ENCODE data around the gene ESR1.
"Not testable (repeated sequence)": the region's sequence is repeated elsewhere in the genome, so short reads cannot be mapped to it uniquely, and the experiment has no call there.

ESR1 gene

DNA sequence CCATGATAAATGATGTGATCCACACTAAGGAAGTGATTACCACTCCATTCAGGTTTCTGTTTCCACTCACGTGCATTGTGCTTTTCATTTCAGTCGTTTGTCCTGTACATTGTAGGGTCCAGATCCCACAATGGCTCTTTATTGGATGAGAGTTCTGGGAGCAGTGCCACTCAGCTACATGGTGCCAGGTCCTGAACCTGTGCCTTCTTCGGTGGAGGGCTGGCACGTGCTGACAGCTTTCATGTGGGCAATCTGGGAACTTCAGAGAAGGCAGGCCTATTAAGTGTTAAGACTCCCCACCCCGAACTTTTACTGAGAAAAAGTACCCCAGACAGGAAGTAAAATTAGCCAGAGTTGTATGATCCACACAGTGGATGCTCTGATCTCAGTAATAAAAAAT, 255.0 kb downstream of the ESR1 start:
- no peak for DNase-seq

- no peak for DNase-seq
Measured at GRCh38 chr6:152063170-152063921, 255.9 kb downstream of the ESR1 start.

- DNase-seq: no peak
Measured at GRCh38 chr6:152068622-152069261, 261.3 kb downstream of the ESR1 start.

- DNase-seq: no peak
Measured at GRCh38 chr6:152070556-152070955, 263.1 kb downstream of the ESR1 start.

GRCh38 chr6:152071318-152071717, 263.8 kb downstream of the ESR1 start:
- DNase-seq: no peak

DNA sequence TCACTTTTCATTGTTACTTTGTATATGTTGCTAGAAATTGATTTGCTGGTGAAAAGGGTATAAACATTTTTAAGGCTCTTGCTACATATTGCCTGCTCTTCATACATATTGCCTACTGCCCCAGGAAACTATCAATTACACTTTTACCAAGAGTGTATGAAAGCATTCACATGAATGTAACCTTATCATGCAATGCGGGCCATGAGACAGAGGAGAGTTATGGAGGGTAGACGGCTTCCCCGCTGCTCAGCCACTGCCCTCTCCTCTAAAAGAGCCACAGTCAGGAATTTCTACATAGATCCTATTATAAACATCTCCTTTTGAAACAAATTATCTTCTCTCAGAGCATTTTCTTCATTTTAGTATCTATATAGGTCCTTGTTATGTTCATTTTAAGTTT, 264.4 kb downstream of the ESR1 start:
- no peak for DNase-seq

- DNase-seq: not testable (repeated sequence)
Measured at GRCh38 chr6:152076242-152076641, 268.8 kb downstream of the ESR1 start.

DNA sequence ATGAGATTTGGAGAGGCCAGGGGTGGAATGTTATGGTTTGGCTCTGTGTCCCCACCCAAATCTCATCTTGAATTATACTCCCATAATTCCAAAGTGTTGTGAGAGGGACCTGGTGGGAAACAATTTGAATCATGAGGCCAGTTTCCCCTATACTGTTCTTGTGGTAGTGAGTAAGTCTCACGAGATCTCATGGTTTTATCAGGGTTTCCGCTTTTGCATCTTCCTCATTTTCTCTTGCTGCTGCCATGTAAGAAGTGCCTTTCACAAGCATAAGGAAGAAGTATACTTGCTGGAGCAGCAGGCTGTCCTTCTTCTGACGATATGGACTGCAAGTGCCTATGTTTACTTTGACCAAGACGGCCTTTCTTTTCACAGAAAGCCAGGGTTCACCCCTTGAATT, 270.5 kb downstream of the ESR1 start:
- DNase-seq: no peak

- no peak for DNase-seq
Measured at GRCh38 chr6:152078804-152079203, 271.3 kb downstream of the ESR1 start.

DNA sequence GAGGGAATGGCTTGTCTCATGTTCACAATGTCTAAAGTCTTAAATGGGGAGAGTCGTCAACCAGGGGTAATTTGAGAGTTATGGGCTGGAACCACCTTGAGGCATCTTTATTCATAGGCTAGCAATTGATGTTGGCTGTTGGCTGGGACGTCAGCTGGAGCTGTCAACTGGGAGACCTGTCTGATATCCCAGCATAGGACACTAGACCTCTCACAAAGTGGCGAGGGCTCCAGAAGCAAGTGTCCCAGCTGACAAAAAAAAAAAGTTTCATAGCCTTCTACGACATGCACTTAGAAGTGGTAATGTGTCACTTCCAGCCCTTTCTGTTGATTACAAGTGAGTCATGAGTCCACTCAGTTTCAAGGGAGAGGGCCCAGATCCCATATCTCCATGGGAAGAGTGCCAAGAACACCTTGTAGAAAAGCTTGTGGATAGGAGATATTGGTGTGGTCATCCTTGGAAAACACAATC, 278.0 kb downstream of the ESR1 start:
- DNase-seq: no peak

DNA sequence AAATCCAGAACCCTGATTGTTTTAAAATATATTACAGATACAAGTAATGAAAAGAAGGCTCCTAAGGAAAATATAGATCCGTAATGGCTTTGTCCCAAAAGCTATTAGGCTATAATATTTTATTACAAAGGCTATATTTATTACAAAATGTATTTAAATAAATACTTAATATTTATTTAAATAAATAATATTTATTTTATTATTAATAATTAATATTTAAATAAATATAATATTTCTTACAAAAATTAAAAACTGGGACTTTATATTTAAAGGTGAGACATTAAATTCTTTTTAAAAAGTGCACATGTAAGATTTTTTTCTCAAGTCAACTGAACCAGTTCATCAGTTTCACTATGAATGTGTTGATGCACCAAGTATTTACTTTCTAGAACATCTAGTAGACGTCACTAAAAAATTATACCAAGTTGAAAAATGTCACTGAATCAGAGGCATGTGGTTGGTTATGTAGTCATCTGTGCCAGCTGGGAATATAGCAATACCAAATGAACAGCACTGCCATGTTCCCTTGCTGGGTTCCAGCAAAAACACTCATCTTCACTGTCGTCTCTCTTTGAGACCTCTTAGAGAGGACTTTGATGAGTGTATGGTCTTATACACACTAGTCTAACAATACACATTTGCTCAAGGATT, 278.9 kb downstream of the ESR1 start:
- DNase-seq: no peak

DNA sequence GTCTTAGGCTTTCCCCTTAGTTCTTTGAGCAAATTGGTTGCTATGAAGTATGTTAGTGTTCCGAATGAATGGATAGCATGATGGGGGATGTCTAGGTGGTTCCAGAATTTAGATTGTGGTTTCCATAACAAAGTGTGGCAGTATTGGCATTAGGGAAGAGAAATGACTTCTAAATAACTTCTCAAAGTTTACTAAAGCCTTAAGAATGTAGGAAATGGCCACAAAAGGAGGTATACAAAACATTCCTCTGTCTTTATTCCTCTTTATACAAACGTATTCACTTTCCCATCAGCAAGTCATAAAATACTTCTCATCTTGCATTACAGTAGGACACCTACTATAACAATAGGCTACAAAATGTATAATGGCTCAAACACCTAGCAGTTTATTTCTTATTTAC, 279.6 kb downstream of the ESR1 start:
- no peak for DNase-seq

DNA sequence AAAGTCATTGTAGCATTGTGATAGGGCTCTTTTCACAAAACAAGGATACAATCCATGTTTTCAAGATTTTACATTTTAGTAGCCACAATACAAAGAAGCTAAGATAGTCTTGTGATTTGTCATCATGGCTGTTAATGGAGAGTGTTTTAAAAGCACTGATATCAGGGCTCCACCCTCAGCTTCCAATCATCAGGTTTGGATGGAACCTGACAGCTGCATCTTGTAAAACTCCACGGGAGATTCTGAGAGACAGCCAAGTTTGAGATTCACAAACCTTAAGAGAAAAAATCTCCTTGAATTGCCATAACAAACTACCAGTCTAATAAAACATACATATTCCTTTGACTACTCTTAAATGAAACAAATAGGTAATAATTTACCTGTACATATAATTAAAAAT, 280.2 kb downstream of the ESR1 start:
- no peak for DNase-seq

- DNase-seq: no peak
Measured at GRCh38 chr6:152089992-152090391, 282.5 kb downstream of the ESR1 start.

- no peak for DNase-seq
Measured at GRCh38 chr6:152091201-152091600, 283.7 kb downstream of the ESR1 start.

- DNase-seq: no peak
Measured at GRCh38 chr6:152091851-152092341, 284.4 kb downstream of the ESR1 start.

GRCh38 chr6:152093711-152094110, 286.2 kb downstream of the ESR1 start:
- DNase-seq: no peak

DNA sequence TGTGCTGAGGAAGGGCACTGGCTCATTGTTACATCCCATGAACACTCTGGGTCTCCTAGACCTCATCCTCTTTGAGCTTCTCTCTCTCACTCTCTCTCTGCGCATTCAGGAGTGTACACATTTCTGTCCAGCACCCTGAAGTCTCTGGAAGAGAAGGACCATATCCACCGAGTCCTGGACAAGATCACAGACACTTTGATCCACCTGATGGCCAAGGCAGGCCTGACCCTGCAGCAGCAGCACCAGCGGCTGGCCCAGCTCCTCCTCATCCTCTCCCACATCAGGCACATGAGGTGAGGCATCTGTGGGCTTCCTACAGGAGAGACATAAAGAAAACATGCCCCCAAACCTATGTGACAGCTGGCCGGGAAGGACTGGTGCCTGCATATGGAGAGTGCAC, 286.8 kb downstream of the ESR1 start:
- DNase-seq: no peak

DNA sequence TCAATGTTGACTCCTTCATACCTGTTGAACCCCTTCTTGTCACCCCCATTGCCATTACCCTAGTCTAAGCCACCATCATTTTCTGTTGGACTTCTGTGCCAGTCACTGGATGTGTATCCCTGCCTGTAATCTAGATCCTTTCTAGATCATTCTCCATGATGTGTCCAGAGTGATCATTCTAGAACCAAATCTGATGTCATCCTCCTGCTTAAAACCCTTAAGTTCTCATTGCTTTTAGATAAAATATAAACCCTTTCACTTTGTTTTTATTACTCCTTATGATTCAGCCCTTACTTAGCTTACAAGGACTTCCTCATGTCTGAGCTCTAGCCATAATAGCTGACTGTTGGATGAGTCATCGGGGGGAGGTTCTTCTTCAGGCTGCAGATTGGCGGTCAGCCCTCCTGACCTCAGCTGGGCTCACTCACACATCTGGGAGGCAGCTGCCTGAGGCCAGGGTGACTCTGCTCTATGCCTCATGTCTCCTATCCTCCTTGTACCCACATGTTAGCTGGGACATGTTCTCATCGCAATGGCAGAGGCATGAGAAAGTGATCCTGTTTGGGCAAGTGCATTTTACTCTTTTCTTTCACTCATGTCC, 287.6 kb downstream of the ESR1 start:
- no peak for DNase-seq

DNA sequence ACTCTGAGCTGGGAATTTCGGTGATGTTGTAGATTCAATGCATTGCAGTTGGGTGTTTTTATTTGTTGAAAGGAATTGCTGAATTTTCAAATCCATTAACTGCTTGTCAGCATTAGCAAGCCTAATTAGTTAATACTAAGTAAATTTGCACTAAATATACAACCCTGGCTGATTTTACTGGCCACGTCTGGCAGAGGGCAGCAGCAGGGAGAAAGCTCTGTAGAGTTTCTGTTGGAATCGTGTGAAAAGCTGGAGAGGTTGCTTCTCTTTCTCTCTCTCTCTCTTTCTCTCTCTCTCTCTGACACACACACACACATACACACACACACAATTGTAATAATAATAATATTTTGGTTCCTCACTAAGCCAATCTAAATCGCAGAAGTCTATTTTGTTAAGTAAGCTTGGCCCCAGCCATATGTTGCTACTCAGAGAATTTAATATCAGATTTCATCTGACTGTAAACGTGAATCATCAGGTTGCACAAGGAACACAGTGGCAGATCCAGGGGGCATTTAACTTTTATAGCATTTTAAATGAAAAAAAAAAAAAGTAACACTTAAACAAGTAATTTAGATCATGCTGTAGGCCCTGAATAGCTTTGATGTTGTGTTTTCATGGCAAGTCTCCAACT, 289.5 kb downstream of the ESR1 start:
- no peak for DNase-seq

DNA sequence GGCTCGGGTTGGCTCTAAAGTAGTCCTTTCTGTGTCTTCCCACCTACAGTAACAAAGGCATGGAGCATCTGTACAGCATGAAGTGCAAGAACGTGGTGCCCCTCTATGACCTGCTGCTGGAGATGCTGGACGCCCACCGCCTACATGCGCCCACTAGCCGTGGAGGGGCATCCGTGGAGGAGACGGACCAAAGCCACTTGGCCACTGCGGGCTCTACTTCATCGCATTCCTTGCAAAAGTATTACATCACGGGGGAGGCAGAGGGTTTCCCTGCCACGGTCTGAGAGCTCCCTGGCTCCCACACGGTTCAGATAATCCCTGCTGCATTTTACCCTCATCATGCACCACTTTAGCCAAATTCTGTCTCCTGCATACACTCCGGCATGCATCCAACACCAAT, 291.2 kb downstream of the ESR1 start:
- DNase-seq: no peak

DNA sequence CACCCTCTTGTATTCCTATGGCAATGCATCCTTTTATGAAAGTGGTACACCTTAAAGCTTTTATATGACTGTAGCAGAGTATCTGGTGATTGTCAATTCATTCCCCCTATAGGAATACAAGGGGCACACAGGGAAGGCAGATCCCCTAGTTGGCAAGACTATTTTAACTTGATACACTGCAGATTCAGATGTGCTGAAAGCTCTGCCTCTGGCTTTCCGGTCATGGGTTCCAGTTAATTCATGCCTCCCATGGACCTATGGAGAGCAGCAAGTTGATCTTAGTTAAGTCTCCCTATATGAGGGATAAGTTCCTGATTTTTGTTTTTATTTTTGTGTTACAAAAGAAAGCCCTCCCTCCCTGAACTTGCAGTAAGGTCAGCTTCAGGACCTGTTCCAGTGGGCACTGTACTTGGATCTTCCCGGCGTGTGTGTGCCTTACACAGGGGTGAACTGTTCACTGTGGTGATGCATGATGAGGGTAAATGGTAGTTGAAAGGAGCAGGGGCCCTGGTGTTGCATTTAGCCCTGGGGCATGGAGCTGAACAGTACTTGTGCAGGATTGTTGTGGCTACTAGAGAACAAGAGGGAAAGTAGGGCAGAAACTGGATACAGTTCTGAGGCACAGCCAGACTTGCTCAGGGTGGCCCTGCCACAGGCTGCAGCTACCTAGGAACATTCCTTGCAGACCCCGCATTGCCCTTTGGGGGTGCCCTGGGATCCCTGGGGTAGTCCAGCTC, 292.1 kb downstream of the ESR1 start:
- DNase-seq: no peak
